VCaP (cell line): ENCODE data around the gene DOCK10.

Experiments
- H3K27ac ChIP-seq: fragments of 450-650 bp; 2 replicates; pipeline ENCODE4 v1.5.1; 2017
- CTCF ChIP-seq: fragments of 450-650 bp; conservative IDR thresholded peaks from 2 replicates; pipeline ENCODE4 v1.5.1; 2017; ENCODE audit warnings: mild to moderate bottlenecking, moderate library complexity

DOCK10 gene

GRCh38 chr2:224941960-224942359 is 100.3 kb downstream of the DOCK10 start:
- TF ChIP-seq CTCF = no peak
- H3K27ac ChIP-seq = no peak overlapping the region

GRCh38 chr2:224940618-224941017 is 101.7 kb downstream of the DOCK10 start:
- no peak for TF ChIP-seq CTCF
- no peak overlapping the region for H3K27ac ChIP-seq

DNA sequence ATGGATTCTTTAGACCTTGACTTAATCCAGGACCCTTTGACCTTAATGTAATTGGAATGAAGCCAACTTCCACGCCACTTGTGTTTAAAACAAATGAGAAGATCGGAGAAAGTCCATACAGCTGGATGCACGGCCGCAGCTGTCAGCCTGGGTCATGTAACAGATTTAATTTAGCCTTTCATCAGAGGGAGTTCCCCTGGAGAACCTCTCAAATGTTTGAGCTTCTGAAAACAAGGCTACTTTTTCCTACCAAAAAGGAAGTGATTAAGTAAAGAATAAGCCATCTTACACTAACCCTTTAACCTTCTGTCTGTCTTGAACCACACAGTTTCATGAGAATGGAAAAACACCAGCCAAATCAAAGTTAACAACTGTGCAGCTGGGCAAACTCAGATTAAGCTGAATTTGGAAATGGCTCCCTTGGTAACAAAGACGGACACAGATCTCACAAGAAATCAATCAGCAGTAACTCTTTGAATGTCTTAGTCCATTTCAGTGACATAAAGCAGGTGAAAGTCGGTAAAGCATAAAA is 103.6 kb downstream of the DOCK10 start:
- TF ChIP-seq CTCF = no peak
- no peak overlapping the region for H3K27ac ChIP-seq

DNA sequence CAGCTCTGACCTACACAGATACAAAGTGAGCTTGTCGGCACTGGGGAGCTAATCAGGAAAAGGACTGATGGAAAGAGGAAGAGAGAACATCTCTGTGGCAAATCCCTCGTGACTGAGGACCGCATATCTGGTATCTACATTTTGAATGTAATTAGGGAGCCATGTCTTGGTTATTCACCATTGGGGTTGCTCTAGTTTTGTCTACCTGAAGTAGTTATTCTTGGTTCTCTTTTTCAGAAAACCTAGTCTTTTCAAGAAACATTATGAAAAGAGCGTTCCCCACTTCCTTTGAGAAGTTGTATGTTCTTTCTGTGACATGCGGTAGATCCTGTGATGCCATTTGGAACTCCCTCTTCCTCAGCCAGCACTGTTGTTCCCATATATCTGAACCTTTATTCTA is 104.4 kb downstream of the DOCK10 start:
- TF ChIP-seq CTCF = no peak
- H3K27ac ChIP-seq = no peak overlapping the region

DNA sequence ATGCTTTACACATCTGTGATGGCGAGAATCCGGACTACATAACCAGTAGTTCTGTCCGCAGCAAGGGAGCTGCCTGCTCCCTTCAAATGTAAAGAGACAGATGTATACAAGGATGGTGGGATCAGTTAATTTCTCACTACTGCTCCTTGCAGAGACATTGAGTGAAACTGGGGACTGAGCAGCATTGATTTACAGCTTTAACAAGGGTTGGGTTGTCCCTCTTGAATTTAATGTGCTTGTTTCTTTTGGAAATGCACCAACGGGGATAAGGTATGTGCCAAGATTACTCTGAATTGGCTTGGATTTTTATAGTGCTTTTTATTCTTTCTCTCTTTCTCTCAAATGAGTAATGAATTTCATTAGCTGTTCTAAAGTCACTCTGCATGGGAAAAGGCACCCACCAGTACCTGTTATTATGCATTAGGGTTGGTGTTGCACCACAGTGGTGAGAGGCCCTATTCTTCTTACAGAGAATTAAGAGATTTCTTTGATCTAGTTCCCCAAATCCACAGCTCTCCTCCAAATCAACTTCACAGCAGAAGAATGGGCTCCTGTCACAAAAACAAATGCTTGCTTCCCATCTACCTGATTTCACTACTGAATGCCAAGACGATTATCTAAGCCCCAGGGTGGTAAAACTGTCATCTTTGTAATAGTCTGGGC is 107.6 kb downstream of the DOCK10 start:
- H3K27ac ChIP-seq = peak overlapping the region; percentile 90
- TF ChIP-seq CTCF = no peak

DNA sequence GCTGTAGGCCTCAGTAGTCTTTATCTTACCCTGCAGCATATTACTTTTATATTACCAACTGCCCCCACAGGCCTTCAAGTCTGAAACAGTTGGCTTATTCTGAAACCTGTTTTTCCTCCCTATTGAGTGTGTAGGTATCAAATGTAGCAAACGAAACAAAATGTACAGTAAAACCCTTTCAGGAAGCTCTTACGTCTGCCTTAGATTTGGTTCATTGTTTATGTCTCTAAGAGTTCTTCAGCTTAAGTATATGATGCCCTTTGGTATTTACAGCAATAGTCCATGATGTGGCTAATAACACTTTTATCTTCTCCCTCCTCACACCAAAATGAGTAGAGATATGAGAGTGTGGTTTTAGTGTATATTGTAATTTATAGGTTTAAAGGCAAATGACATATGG is 108.8 kb downstream of the DOCK10 start:
- no peak for TF ChIP-seq CTCF

GRCh38 chr2:224932522-224932921 is 109.7 kb downstream of the DOCK10 start:
- no peak for TF ChIP-seq CTCF
- peak overlapping the region; percentile 90 for H3K27ac ChIP-seq

More for the DNA sequence above, 108.8 kb downstream of the DOCK10 start:
- peak overlapping the region; percentile 90 for H3K27ac ChIP-seq
